WTC11 (cell line): ENCODE data around the gene CCDC150. TPM values are rescaled to one million over a fixed set of nuclear protein-coding genes. Genes with fewer than 3 reads are reported as not detected.

Source experiments
- ATAC-seq: fragments of 200-7000 bp; cut with Tn5 transposase; 2 replicates; pipeline ENCODE4 v1.10.0; 2021; ENCODE audit warnings: mild to moderate bottlenecking, moderate library complexity
- CTCF ChIA-PET: fragments of 300-600 bp; sonication (Branson Sonifier 250); formaldehyde crosslinking; loops from one replicate; lab custom pipeline; 2021; ENCODE audit warnings: antibody characterized with exemption; lab: Charles Lee
- POLR2A ChIA-PET: fragments of 350-600 bp; sonication (Branson Sonifier 250); formaldehyde crosslinking; loops from one replicate; lab custom pipeline; 2021; ENCODE audit warnings: antibody characterized with exemption; lab: Charles Lee
- DNase-seq: peaks from one replicate; pipeline ENCODE4 v3.0.0; 2021; ENCODE audit warnings: low spot score
- H3K27ac Mint-ChIP-seq: 2 replicates; pipeline ENCODE4 v1.8.0; 2021; ENCODE audit warnings: mixed read lengths
- H3K27me3 Mint-ChIP-seq: 2 replicates; pipeline ENCODE4 v1.8.0; 2021; ENCODE audit warnings: low read depth, mild to moderate bottlenecking, moderate library complexity, mixed read lengths
- H3K36me3 Mint-ChIP-seq: 2 replicates; pipeline ENCODE4 v1.8.0; 2021; ENCODE audit warnings: mixed read lengths
- H3K4me1 Mint-ChIP-seq: 2 replicates; pipeline ENCODE4 v1.8.0; 2022; ENCODE audit warnings: mixed read lengths
- H3K4me3 Mint-ChIP-seq: 2 replicates; pipeline ENCODE4 v1.8.0; 2021; ENCODE audit warnings: mild to moderate bottlenecking, moderate library complexity, mixed read lengths
- H3K9me3 Mint-ChIP-seq: 2 replicates; pipeline ENCODE4 v1.8.0; 2021; ENCODE audit warnings: mixed read lengths
- CREM ChIP-seq: sonication (generic); formaldehyde crosslinking; IDR thresholded peaks from 2 replicates; pipeline ENCODE4 v1.8.1; 2022; ENCODE audit warnings: mild to moderate bottlenecking, missing genetic modification reagents, moderate library complexity
- E2F4 ChIP-seq: sonication (generic); formaldehyde crosslinking; IDR thresholded peaks from 2 replicates; pipeline ENCODE4 v1.8.1; 2022; ENCODE audit warnings: low read depth, mild to moderate bottlenecking, moderate library complexity, missing genetic modification reagents, borderline replicate concordance
- FOXK1 ChIP-seq: sonication (generic); formaldehyde crosslinking; IDR thresholded peaks from 2 replicates; pipeline ENCODE4 v1.8.0; 2022; ENCODE audit warnings: mild to moderate bottlenecking, moderate library complexity, missing genetic modification reagents
- GRHL2 ChIP-seq: fragments of 250-450 bp; sonication (Bioruptor Pico); IDR thresholded peaks from 2 replicates; pipeline ENCODE4 v1.8.0; 2022; ENCODE audit warnings: mild to moderate bottlenecking, moderate library complexity; ENCODE audit not compliant: insufficient replicate concordance, severe bottlenecking
- JAZF1 ChIP-seq: fragments of 250-450 bp; sonication (Bioruptor Pico); IDR thresholded peaks from 2 replicates; pipeline ENCODE4 v1.9.0; 2021; ENCODE audit warnings: moderate library complexity, mild to moderate bottlenecking, inconsistent platforms
- NFYB ChIP-seq: sonication (generic); formaldehyde crosslinking; conservative IDR thresholded peaks from 2 replicates; pipeline ENCODE4 v1.8.0; 2022; ENCODE audit warnings: low read depth, missing genetic modification reagents
- NR2C2 ChIP-seq: sonication (generic); formaldehyde crosslinking; IDR thresholded peaks from 2 replicates; pipeline ENCODE4 v1.8.0; 2022; ENCODE audit warnings: mild to moderate bottlenecking, missing genetic modification reagents
- SMAD3 ChIP-seq: sonication (generic); formaldehyde crosslinking; IDR thresholded peaks from 2 replicates; pipeline ENCODE4 v1.8.0; 2022; ENCODE audit warnings: missing genetic modification reagents, mild to moderate bottlenecking, borderline replicate concordance
- ZBTB21 ChIP-seq: sonication (generic); formaldehyde crosslinking; IDR thresholded peaks from 2 replicates; pipeline ENCODE4 v1.8.1; 2023; ENCODE audit warnings: mild to moderate bottlenecking, missing genetic modification reagents, borderline replicate concordance
- ZNF138 ChIP-seq: sonication (generic); formaldehyde crosslinking; conservative IDR thresholded peaks from 2 replicates; pipeline ENCODE4 v1.8.1; 2022; ENCODE audit warnings: mild to moderate bottlenecking, moderate library complexity, missing genetic modification reagents
- ZNF396 ChIP-seq: fragments of 250-450 bp; sonication (Bioruptor Pico); IDR thresholded peaks from 2 replicates; pipeline ENCODE4 v1.8.0; 2021; ENCODE audit warnings: mild to moderate bottlenecking, moderate library complexity, borderline replicate concordance
- ZNF671 ChIP-seq: fragments of 250-450 bp; sonication (Bioruptor Pico); IDR thresholded peaks from 2 replicates; pipeline ENCODE4 v1.8.0; 2021; ENCODE audit warnings: mild to moderate bottlenecking
- total RNA-seq: library from RNA; stranded (reverse); gene quantifications from 3 replicates; pipeline ENCODE4 v1.2.3, GENCODE V29; 2021
- TF ChIP-seq, protein P1 (sequence below): sonication (generic); formaldehyde crosslinking; IDR thresholded peaks from 2 replicates; pipeline ENCODE4 v1.8.0; 2022; ENCODE audit warnings: mild to moderate bottlenecking, missing genetic modification reagents
- TF ChIP-seq, protein P2 (sequence below): sonication (generic); formaldehyde crosslinking; IDR thresholded peaks from 2 replicates; pipeline ENCODE4 v1.8.0; 2023; ENCODE audit warnings: missing genetic modification reagents, mild to moderate bottlenecking, borderline replicate concordance
- TF ChIP-seq, protein P3 (sequence below): sonication (generic); formaldehyde crosslinking; conservative IDR thresholded peaks from 2 replicates; pipeline ENCODE4 v1.8.1; 2023; ENCODE audit warnings: mild to moderate bottlenecking, low read depth, missing genetic modification reagents, moderate library complexity
- TF ChIP-seq, protein P4 (sequence below): sonication (generic); formaldehyde crosslinking; IDR thresholded peaks from 2 replicates; pipeline ENCODE4 v1.8.1; 2023; ENCODE audit warnings: mild to moderate bottlenecking, missing genetic modification reagents, moderate library complexity

The CCDC150 gene
- total RNA-seq, 1 experiment from 2014 or later: 43.0 TPM

DNA sequence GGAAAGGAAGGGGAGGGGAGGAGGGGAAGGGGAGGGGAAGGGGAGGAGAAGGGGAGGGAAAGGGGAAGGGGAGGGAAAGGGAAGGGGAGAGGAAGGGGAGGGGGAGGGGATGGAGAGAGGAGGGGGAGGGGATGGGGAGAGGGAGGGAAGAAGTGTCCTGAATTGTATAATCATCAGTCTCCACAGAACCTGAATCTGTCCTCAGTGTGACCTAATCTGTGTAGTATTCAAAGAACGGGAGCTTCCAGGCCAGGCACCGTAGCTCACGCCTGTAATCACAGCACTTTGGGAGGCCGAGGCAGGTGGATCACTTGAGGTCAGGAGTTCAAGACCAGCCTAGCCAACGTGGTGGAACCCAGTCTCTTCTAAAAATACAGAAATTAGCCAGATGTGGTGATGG is 41.1 kb upstream of the CCDC150 start:
- Mint-ChIP-seq H3K36me3 (no peaks in the 10 kb centered on the region), H3K4me1 (peaks cover 11% of the 10 kb centered on the region)
- DNase-seq: no peak
- TF ChIP-seq, protein P1, sequence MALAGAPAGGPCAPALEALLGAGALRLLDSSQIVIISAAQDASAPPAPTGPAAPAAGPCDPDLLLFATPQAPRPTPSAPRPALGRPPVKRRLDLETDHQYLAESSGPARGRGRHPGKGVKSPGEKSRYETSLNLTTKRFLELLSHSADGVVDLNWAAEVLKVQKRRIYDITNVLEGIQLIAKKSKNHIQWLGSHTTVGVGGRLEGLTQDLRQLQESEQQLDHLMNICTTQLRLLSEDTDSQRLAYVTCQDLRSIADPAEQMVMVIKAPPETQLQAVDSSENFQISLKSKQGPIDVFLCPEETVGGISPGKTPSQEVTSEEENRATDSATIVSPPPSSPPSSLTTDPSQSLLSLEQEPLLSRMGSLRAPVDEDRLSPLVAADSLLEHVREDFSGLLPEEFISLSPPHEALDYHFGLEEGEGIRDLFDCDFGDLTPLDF: no peak
- no peak for TF ChIP-seq NR2C2
- no peak for TF ChIP-seq CREM (CRISPR knock-in tag)
- no peak for TF ChIP-seq ZNF671
- TF ChIP-seq FOXK1 (CRISPR knock-in tag): no peak
- TF ChIP-seq SMAD3 (CRISPR knock-in tag): no peak
- TF ChIP-seq, protein P2, sequence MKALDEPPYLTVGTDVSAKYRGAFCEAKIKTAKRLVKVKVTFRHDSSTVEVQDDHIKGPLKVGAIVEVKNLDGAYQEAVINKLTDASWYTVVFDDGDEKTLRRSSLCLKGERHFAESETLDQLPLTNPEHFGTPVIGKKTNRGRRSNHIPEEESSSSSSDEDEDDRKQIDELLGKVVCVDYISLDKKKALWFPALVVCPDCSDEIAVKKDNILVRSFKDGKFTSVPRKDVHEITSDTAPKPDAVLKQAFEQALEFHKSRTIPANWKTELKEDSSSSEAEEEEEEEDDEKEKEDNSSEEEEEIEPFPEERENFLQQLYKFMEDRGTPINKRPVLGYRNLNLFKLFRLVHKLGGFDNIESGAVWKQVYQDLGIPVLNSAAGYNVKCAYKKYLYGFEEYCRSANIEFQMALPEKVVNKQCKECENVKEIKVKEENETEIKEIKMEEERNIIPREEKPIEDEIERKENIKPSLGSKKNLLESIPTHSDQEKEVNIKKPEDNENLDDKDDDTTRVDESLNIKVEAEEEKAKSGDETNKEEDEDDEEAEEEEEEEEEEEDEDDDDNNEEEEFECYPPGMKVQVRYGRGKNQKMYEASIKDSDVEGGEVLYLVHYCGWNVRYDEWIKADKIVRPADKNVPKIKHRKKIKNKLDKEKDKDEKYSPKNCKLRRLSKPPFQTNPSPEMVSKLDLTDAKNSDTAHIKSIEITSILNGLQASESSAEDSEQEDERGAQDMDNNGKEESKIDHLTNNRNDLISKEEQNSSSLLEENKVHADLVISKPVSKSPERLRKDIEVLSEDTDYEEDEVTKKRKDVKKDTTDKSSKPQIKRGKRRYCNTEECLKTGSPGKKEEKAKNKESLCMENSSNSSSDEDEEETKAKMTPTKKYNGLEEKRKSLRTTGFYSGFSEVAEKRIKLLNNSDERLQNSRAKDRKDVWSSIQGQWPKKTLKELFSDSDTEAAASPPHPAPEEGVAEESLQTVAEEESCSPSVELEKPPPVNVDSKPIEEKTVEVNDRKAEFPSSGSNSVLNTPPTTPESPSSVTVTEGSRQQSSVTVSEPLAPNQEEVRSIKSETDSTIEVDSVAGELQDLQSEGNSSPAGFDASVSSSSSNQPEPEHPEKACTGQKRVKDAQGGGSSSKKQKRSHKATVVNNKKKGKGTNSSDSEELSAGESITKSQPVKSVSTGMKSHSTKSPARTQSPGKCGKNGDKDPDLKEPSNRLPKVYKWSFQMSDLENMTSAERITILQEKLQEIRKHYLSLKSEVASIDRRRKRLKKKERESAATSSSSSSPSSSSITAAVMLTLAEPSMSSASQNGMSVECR (CRISPR knock-in tag): no peak
- TF ChIP-seq, protein P3, sequence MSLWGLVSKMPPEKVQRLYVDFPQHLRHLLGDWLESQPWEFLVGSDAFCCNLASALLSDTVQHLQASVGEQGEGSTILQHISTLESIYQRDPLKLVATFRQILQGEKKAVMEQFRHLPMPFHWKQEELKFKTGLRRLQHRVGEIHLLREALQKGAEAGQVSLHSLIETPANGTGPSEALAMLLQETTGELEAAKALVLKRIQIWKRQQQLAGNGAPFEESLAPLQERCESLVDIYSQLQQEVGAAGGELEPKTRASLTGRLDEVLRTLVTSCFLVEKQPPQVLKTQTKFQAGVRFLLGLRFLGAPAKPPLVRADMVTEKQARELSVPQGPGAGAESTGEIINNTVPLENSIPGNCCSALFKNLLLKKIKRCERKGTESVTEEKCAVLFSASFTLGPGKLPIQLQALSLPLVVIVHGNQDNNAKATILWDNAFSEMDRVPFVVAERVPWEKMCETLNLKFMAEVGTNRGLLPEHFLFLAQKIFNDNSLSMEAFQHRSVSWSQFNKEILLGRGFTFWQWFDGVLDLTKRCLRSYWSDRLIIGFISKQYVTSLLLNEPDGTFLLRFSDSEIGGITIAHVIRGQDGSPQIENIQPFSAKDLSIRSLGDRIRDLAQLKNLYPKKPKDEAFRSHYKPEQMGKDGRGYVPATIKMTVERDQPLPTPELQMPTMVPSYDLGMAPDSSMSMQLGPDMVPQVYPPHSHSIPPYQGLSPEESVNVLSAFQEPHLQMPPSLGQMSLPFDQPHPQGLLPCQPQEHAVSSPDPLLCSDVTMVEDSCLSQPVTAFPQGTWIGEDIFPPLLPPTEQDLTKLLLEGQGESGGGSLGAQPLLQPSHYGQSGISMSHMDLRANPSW (CRISPR knock-in tag): no peak
- no peak for TF ChIP-seq ZNF138 (CRISPR knock-in tag)
- TF ChIP-seq, protein P4, sequence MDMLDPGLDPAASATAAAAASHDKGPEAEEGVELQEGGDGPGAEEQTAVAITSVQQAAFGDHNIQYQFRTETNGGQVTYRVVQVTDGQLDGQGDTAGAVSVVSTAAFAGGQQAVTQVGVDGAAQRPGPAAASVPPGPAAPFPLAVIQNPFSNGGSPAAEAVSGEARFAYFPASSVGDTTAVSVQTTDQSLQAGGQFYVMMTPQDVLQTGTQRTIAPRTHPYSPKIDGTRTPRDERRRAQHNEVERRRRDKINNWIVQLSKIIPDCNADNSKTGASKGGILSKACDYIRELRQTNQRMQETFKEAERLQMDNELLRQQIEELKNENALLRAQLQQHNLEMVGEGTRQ (CRISPR knock-in tag): no peak
- TF ChIP-seq ZBTB21: no peak
- no peak for TF ChIP-seq JAZF1 (CRISPR knock-in tag)
- TF ChIP-seq, all 79 proteins: peak for 0
- H3K27me3 Mint-ChIP-seq: peaks cover 31% of the 10 kb centered on the region
- ChIA-PET POLR2A (no interaction called here), CTCF (no interaction called here)
- no peaks in the 10 kb centered on the region for H3K9me3 Mint-ChIP-seq
- no peak for ATAC-seq
- H3K27ac Mint-ChIP-seq: no peak overlapping the region
- H3K4me3 Mint-ChIP-seq: no peak overlapping the region

GRCh38 chr2:196598846-196599245 is 40.7 kb upstream of the CCDC150 start:
- POLR2A ChIA-PET: no interaction called here
- DNase-seq (no peak), ATAC-seq (no peak)
- no peak overlapping the region for H3K27ac Mint-ChIP-seq
- no peak overlapping the region for H3K4me3 Mint-ChIP-seq
- TF ChIP-seq ZNF396 (CRISPR knock-in tag) (no peak), NFYB (no peak), E2F4 (no peak), GRHL2 (CRISPR knock-in tag) (no peak)
- TF ChIP-seq, all 79 proteins: peak for 0
- Mint-ChIP-seq H3K27me3 (peaks cover 27% of the 10 kb centered on the region), H3K4me1 (peaks cover 8% of the 10 kb centered on the region; the same call in 1 of the 2 replicates), H3K36me3 (no peaks in the 10 kb centered on the region), H3K9me3 (no peaks in the 10 kb centered on the region)
- CTCF ChIA-PET: no interaction called here
